Heart left ventricle (tissue), 16 donors: Measurements from ENCODE around the gene SLC38A10. TPM values are rescaled to one million over a fixed set of nuclear protein-coding genes. Genes with fewer than 3 reads are reported as not detected.

Source experiments
- ATAC-seq, 4 donors: fragments of 200-7000 bp; cut with Tn5 transposase; one replicate each; pipeline ENCODE4 v1.9.1; 2020 to 2022; ENCODE audit warnings: moderate library complexity in 4 of 4, mild to moderate bottlenecking in 3 of 4, moderate number of reproducible peaks in 1 of 4
- DNase-seq, 5 donors: peaks; one replicate each; pipeline ENCODE4 v3.0.0-alpha.2; 2020
- H3K27ac ChIP-seq, 12 donors: fragments of 200-600 bp; sonication (generic) in 4 of 12; one replicate each; pipeline versions ENCODE4 v1.5.0 to v1.8.0; 2016 to 2022; ENCODE audit warnings: mild to moderate bottlenecking in 2 of 12
- H3K27me3 ChIP-seq, 9 donors: fragments of 200-600 bp; sonication (generic) in 2 of 9; one replicate each; pipeline versions ENCODE4 v1.5.1 to v1.8.0; 2016 to 2022; ENCODE audit warnings: mild to moderate bottlenecking in 3 of 9
- H3K36me3 ChIP-seq, 9 donors: fragments of 200-600 bp; sonication (generic) in 2 of 9; one replicate each; pipeline versions ENCODE4 v1.5.0 to v1.8.0; 2018 to 2022; ENCODE audit warnings: mild to moderate bottlenecking in 2 of 9
- H3K4me1 ChIP-seq, 12 donors: fragments of 200-600 bp; sonication (generic) in 4 of 12; one replicate each; pipeline versions ENCODE4 v1.5.0 to v1.8.0; 2016 to 2022; ENCODE audit warnings: mild to moderate bottlenecking in 3 of 12
- H3K4me3 ChIP-seq, 12 donors: fragments of 200-600 bp; sonication (generic) in 4 of 12; one replicate each; pipeline versions ENCODE4 v1.5.0 to v1.8.0; 2017 to 2022; ENCODE audit warnings: mild to moderate bottlenecking in 9 of 12, moderate library complexity in 4 of 12
- H3K9me3 ChIP-seq, 12 donors: fragments of 200-600 bp; sonication (generic) in 4 of 12; one replicate each; pipeline versions ENCODE4 v1.5.0 to v1.8.0; 2016 to 2022; ENCODE audit warnings: mild to moderate bottlenecking in 1 of 12
- CTCF ChIP-seq, 12 donors: fragments of 200-600 bp; sonication (generic) in 4 of 12; IDR thresholded peaks; one replicate each; pipeline versions ENCODE4 v1.5.0 to v1.8.0; 2018 to 2022; ENCODE audit warnings: antibody characterized with exemption in 12 of 12, mild to moderate bottlenecking in 5 of 12
- POLR2A ChIP-seq, 2 donors: fragments of 450-650 bp; IDR thresholded peaks; one replicate each; pipeline ENCODE4 v1.6.1; 2017; ENCODE audit warnings: antibody characterized with exemption in 2 of 2, mild to moderate bottlenecking in 2 of 2, moderate library complexity in 2 of 2
- WGBS, 4 donors: extraction: QIAGEN DNeasy Blood & Tissue Kit in 2 of 4; methylation state at CpG; one replicate each; pipeline versions ENCODE4 v1.1.5 to v1.1.7; 2013 to 2018; 5-methylcytosine and 5-hydroxymethylcytosine counted together
- intact Hi-C, 10 donors: fragments of 100-400 bp; cut with DNase I; formaldehyde crosslinking; loops; one replicate each; pipeline versions ENCODE4 v1.11.1 to v1.14.2; 2022
- polyA plus RNA-seq, 2 donors: library from polyadenylated mRNA; stranded (reverse); fragments of 200-250 nt; gene quantifications; one replicate each; pipeline ENCODE4 v1.2.3, GENCODE V29; 2013
- total RNA-seq, 9 donors: library from RNA; depleted of rRNA in 2 of 9; stranded (reverse); fragments of >200 nt in 2 of 9; fragmentation: NEBNext Ultra II Directional in 3 of 9; extraction: Animal tissue kit (Norgen Biotek cat#: 25700) in 3 of 9; gene quantifications; one replicate each; pipeline versions ENCODE4 v1.1.0 to v1.2.4, GENCODE V29; 2016 to 2023
- donor health status: ischemic (EF 13 %, LVEDD 7.1; RV severe dilation, severe dysfunction).
- donor health status: healthy with polysubstance abuse.
- donor health status: DM: no; HTN: yes; CAD: no.
- donor health status: DM: no; HTN: no; CAD: no.
- donor health status: ischemic (EF 25% LVEDD 6.9; RV normal size, moderate dysfunction).
- donor health status: ischemic (EF 25% LVEDD 5.7; RV mildly dilated, moderate dysfunction).
- donor health status: healthy.
- donor health status: DM: yes; HTN: yes; CAD: no.
- donor health status: ischemic (EF 35%, LVEDD 5.7; RV mildly dilated, moderate dysfunction).
- donor health status: nonischemic (EF 11% LVEDD 7.7; RV severe dilation, severe dysfunction).
- donor health status: DM: yes; HTN: yes; CAD: no.
- donor health status: PGD.
- donor health status: ischemic (EF 29% LVEDD 5.4; RV normal size, mild dysfunction).
- donor health status: nonischemic (EF 23%, LVEDD 6.1; RV moderate dilation, normal function).

SLC38A10 gene
- total and polyA plus RNA-seq, 11 donors: 27.4 to 67.7 (median 46.7) TPM

DNA sequence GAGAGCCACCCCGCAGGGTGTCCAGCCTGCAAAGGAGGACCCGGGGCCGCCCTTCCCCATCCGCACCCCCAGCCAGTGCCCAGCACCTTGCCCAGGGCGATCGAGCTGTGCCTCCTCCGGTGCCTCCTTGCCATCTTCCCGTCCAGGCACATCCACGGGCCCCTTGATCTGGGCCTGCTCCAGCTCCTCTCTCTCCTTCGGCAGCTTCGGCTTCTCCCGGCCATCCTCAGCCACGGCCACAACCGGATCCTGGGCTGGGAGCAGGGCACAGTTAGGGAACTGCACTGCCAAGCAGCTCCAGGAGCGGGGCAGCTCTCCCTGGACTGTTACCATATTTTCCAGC lies 42.1 kb downstream of the SLC38A10 start:
- TF ChIP-seq CTCF (IDR thresholded peaks at IDR 0.05) (no peak), POLR2A (IDR thresholded peaks at IDR 0.05) (no peak)
- WGBS, 4 donors: 73 to 78% (median 78%) methylated on average over 15 of the region's 15 CpGs
- peaks cover 3 to 19% (median 13%) of the 10 kb centered on the region in 12 donors for H3K4me1 ChIP-seq
- no peaks in the 10 kb centered on the region for H3K9me3 ChIP-seq
- peaks cover 0 to 65% (median 20%) of the 10 kb centered on the region in 9 donors for H3K36me3 ChIP-seq
- DNase-seq: no peak
- H3K4me3 ChIP-seq: no peak overlapping the region
- H3K27ac ChIP-seq: no peak overlapping the region
- intact Hi-C loops: loop anchor here (1.0 to 10.0 kb wide), 8 partner anchors 39 to 352 kb away; no protein-coding TSS in a partner anchor
- no peaks in the 10 kb centered on the region for H3K27me3 ChIP-seq
- no peak for ATAC-seq

GRCh38 chr17:81252326-81252986 lies 42.7 kb downstream of the SLC38A10 start:
- peaks cover 0 to 61% (median 20%) of the 10 kb centered on the region in 9 donors for H3K36me3 ChIP-seq
- DNase-seq: no peak
- TF ChIP-seq POLR2A (IDR thresholded peaks at IDR 0.05): no peak
- TF ChIP-seq CTCF (IDR thresholded peaks at IDR 0.05): no peak
- H3K9me3 ChIP-seq: no peaks in the 10 kb centered on the region
- WGBS, 4 donors: 84 to 87% (median 86%) methylated on average over 15 of the region's 15 CpGs
- H3K4me1 ChIP-seq: peaks cover 3 to 19% (median 13%) of the 10 kb centered on the region in 12 donors
- peak overlapping the region in 1 of 12 donors; percentile 51 for H3K27ac ChIP-seq
- no peaks in the 10 kb centered on the region for H3K27me3 ChIP-seq
- ATAC-seq: no peak
- intact Hi-C loops: loop anchor here (2.0 to 10.0 kb wide), 7 partner anchors 40 to 352 kb away; no protein-coding TSS in a partner anchor
- H3K4me3 ChIP-seq: no peak overlapping the region

DNA sequence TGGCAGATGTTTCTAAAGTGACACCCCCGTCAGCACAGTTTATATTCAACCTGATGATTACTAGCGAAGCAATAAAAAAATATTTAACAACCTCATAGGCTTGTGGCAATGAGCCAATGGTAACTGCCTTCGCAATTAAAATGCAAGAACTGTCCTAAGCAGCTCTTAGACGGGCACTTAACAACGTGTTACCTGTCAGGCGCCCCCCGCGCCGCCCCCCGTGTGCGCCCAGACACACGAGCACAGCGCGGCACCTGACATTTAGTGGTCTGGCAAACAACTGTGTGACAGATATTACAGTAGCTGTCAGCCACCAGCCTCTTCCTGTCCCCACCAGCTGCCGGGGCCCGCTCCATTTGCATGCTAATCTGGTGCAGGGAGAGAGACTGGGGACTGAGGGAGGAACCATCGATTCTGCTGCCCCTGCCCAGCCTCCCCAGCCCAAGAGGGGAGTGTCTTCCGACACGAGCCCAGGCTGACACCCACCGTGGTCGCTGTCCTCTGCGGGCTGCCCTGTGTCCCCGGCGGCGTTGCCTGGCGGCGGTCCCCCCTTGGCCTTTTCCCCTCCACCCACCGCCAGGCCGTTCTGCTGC lies 43.3 kb downstream of the SLC38A10 start:
- 79 to 86% (median 81%) methylated on average over 29 of the region's 29 CpGs for WGBS, 4 donors
- intact Hi-C loops: loop anchor here (2.0 to 10.0 kb wide), 7 partner anchors 40 to 353 kb away; no protein-coding TSS in a partner anchor
- ATAC-seq (peak in 1 of 4 donors; percentile 11), DNase-seq (no peak)
- peak overlapping the region in 1 of 12 donors; percentile 51 for H3K27ac ChIP-seq
- H3K4me3 ChIP-seq: no peak overlapping the region
- peaks cover 0 to 55% (median 20%) of the 10 kb centered on the region in 9 donors for H3K36me3 ChIP-seq
- TF ChIP-seq POLR2A (IDR thresholded peaks at IDR 0.05): no peak
- no peak for TF ChIP-seq CTCF (IDR thresholded peaks at IDR 0.05)
- no peaks in the 10 kb centered on the region for H3K9me3 ChIP-seq
- H3K4me1 ChIP-seq: peaks cover 3 to 19% (median 13%) of the 10 kb centered on the region in 12 donors
- no peaks in the 10 kb centered on the region for H3K27me3 ChIP-seq

DNA sequence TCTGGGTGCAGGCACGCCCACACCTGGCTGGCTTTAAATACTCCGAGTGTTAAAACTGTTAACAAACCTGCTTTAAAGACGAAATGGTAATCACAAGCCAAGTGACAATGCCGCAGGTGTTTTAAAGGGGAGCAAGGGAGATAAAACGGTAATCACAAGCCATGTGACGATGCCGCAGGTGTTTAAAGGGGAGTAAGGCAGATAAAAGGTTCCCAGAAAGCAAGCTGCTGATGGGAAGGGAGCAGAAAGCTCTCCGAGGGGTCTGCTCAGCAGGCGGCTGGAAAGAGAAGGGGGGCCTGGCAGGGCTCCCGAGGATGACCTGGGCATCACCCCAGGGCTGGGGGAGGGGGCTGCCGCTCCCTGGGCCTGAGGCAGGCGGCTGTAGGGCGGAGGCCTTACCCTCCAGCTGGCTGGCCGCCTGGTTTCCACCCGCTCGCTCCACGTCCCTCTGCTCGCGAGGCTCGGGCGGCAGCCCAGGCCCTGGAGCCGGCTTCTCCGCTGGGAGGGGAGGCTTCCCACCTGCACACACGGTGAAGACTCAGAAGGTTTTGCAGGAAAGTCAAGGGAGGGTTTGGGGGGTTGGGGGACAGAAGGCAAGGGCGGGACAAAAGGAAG lies 43.9 kb downstream of the SLC38A10 start:
- intact Hi-C loops: loop anchor here (5.0 to 10.0 kb wide), 5 partner anchors 41 to 354 kb away; no protein-coding TSS in a partner anchor
- Histone ChIP-seq H3K27me3 (no peaks in the 10 kb centered on the region), H3K36me3 (peaks cover 0 to 52% (median 20%) of the 10 kb centered on the region in 9 donors), H3K4me1 (peaks cover 3 to 19% (median 13%) of the 10 kb centered on the region in 12 donors), H3K4me3 (no peak overlapping the region), H3K27ac (peak overlapping the region in 1 of 12 donors; percentile 51), H3K9me3 (no peaks in the 10 kb centered on the region)
- no peak for TF ChIP-seq POLR2A (IDR thresholded peaks at IDR 0.05)
- no peak for TF ChIP-seq CTCF (IDR thresholded peaks at IDR 0.05)
- 54 to 72% (median 62%) methylated on average over 21 to 25 of the region's 25 CpGs for WGBS, 4 donors
- ATAC-seq (peak in 3 of 4 donors; percentile 27 to 62 (median 44)), DNase-seq (peak in 4 of 5 donors; percentile 30 to 74 (median 60))
